HUES48 (cell line): ENCODE measurements around the gene GPR176.

Experiments
- H3K27ac ChIP-seq: one replicate; pipeline ENCODE4 v1.7.0; 2013; ENCODE audit warnings: low read depth, low read length, inconsistent platforms
- H3K27me3 ChIP-seq: 2 replicates; pipeline ENCODE4 v1.6.1; 2013; ENCODE audit warnings: mild to moderate bottlenecking, low read length; ENCODE audit not compliant: control insufficient read depth, insufficient read depth
- H3K36me3 ChIP-seq: 2 replicates; pipeline ENCODE4 v1.6.1; 2013; ENCODE audit warnings: low read length; ENCODE audit not compliant: control insufficient read depth, insufficient read depth
- H3K4me1 ChIP-seq: 2 replicates; pipeline ENCODE4 v1.6.1; 2013; ENCODE audit warnings: mild to moderate bottlenecking, low read length; ENCODE audit not compliant: control insufficient read depth, insufficient read depth
- H3K4me3 ChIP-seq: 2 replicates; pipeline ENCODE4 v1.5.1; 2013; ENCODE audit warnings: mild to moderate bottlenecking, low read depth, low read length
- H3K9ac ChIP-seq: 2 replicates; pipeline ENCODE4 v1.6.1; 2013; ENCODE audit warnings: mild to moderate bottlenecking, low read depth, low read length, moderate library complexity
- H3K9me3 ChIP-seq: 2 replicates; pipeline ENCODE4 v1.6.1; 2013; ENCODE audit warnings: low read length; ENCODE audit not compliant: control insufficient read depth, insufficient read depth

Gene GPR176

GRCh38 chr15:39785841-39786240 lies 134.2 kb downstream of the GPR176 start:
- no peaks in the 10 kb centered on the region for H3K27me3 ChIP-seq
- no peaks in the 10 kb centered on the region for H3K9me3 ChIP-seq
- H3K27ac ChIP-seq = peak overlapping the region; percentile 63
- no peak overlapping the region for H3K9ac ChIP-seq
- no peaks in the 10 kb centered on the region for H3K36me3 ChIP-seq
- no peak overlapping the region for H3K4me3 ChIP-seq
- peaks cover 58% of the 10 kb centered on the region for H3K4me1 ChIP-seq

DNA sequence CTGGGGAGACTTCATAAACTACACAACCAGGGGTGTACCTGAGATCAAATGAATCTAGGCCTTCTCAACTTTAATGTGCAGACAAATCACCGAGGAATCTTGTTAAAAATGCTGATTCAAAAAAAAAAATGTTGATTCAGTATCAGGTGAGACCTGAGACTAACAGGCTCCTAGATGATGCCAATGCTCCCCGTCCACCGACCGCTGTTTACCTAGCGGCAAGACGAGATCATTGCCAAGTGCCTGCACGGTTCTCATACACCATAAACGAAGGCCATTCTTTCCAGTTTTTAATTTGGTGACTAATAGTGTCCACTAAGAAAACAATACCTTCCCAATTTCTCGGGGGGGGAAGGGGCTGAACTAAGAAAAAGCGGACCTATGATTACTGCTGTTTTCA lies 134.9 kb downstream of the GPR176 start:
- peaks cover 58% of the 10 kb centered on the region for H3K4me1 ChIP-seq
- no peak overlapping the region for H3K9ac ChIP-seq
- H3K9me3 ChIP-seq = no peaks in the 10 kb centered on the region
- H3K27ac ChIP-seq = peak overlapping the region; percentile 63
- H3K27me3 ChIP-seq = no peaks in the 10 kb centered on the region
- H3K4me3 ChIP-seq = peak overlapping the region; percentile 8; the same call in 1 of the 2 replicates
- no peaks in the 10 kb centered on the region for H3K36me3 ChIP-seq

DNA sequence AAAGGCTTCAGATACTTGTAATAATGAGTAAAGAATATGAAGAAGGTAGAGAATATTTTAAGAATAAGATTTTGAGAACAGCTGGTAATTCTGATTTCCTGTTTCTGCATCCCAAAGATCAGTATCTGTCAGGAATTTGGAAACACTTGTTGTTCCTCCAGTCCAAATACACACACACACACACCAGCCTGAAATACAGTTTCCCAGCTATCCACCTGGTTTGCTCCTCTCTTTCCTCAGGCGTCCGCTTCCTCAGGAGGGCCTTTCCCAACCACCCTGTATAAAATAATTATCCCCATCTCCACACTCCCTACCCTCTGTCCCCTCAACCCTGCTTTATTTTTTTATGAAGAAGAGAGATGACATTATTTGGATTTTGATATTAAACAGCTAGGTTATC lies 135.4 kb downstream of the GPR176 start:
- H3K4me3 ChIP-seq = peak overlapping the region; percentile 90; the same call in 1 of the 2 replicates
- peaks cover 58% of the 10 kb centered on the region for H3K4me1 ChIP-seq
- no peaks in the 10 kb centered on the region for H3K9me3 ChIP-seq
- H3K27ac ChIP-seq = no peak overlapping the region
- H3K36me3 ChIP-seq = no peaks in the 10 kb centered on the region
- no peaks in the 10 kb centered on the region for H3K27me3 ChIP-seq
- H3K9ac ChIP-seq = no peak overlapping the region

DNA sequence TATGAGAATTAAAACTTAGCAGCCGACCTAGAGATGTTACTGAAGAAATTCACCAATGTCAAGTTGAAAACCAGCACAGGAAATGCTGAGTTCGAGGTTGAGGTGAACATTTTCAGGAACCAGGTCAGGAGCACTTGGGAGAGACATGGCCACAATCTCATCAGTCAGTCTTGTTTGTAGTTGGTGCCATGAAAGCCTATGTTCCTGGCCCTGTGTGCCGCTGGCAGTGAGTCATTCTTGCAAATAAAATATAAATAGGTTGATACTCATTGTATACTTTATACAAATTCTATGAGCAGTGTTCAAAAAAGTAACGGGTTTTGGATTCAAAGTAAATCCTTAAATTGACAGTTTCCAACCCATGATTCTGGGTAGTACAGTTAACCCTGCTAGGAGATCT lies 135.9 kb downstream of the GPR176 start:
- H3K27me3 ChIP-seq = no peaks in the 10 kb centered on the region
- H3K9ac ChIP-seq = no peak overlapping the region; the same call in 1 of the 2 replicates
- no peak overlapping the region for H3K27ac ChIP-seq
- peaks cover 54% of the 10 kb centered on the region for H3K4me1 ChIP-seq
- H3K9me3 ChIP-seq = no peaks in the 10 kb centered on the region
- H3K36me3 ChIP-seq = no peaks in the 10 kb centered on the region
- peak overlapping the region; percentile 90 for H3K4me3 ChIP-seq

DNA sequence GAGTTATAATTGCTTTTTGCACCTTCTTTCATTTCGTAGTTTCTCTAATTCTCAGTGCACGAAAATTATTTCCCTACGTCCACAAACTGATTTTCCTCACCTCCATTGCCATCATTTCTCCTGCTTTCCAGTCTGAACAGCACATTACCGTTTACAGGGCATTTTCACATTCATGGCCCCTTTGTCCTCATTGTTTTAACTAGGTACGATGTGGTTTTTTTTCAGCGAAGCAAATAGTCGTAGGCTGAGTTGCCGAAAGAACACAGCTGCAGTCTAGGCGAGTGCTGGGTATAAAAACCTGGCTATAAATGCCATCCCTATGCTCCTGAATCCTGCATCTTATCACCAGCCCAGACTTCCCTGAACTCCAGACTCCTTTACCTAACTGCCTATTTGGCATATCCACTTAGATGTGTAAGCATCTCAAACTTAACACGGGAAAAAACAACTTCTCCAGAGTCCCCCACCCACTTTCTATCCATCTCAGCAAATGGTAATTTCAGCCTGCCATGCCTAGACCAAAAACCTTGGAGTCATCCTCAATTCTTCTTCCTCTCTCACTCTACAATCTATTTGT lies 136.7 kb downstream of the GPR176 start:
- Histone ChIP-seq H3K9ac (peak overlapping the region; percentile 82), H3K36me3 (no peaks in the 10 kb centered on the region), H3K27ac (peak overlapping the region; percentile 79), H3K9me3 (no peaks in the 10 kb centered on the region), H3K4me1 (peaks cover 46% of the 10 kb centered on the region), H3K27me3 (no peaks in the 10 kb centered on the region), H3K4me3 (peak overlapping the region; percentile 90)

DNA sequence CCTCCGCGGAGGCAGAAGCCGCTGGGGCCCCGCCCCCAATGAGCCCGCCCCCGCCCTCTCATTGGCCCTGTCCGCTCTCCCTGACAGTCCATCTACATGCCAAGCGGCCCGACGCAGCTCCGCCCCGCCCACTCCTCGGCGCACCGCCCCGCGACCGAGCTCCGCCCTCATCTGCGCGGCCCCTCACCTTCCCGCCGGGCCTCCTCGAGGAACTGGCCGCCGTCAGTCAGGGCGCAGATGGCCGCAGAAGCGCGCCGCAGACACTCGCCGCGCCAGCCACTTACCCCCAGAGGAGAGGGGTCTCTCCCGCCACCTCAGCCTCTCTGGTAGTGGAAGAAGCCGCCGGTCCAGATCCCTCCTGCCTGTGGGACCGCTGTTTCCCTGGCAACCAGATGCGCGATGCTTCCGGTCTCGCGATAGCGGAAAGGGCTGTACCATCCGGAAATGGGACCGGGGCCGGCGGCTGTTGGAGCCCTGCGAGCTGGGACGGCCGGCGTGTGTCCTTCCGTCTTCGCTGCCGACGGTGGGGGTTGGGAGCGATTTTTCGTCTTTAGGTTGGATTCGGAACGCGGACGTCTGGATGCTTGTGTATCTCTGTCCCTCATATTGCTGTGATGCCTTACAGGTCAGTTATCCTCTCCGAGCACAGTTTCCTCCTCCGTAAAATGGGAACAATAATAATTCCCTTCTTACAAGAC lies 137.5 kb downstream of the GPR176 start, which contains the start of gene FSIP1:
Gene FSIP1, minus strand, starts transcription at position 401 of the 698 bp plus-strand sequence. CDS start 6,317 bp downstream, outside the sequence.
- Histone ChIP-seq H3K36me3 (no peaks in the 10 kb centered on the region), H3K9me3 (no peaks in the 10 kb centered on the region), H3K4me1 (peaks cover 41% of the 10 kb centered on the region), H3K27me3 (no peaks in the 10 kb centered on the region), H3K4me3 (peak within 1 kb of the TSS; percentile 90), H3K9ac (peak within 1 kb of the TSS; percentile 82), H3K27ac (peak within 1 kb of the TSS; percentile 79)

- Histone ChIP-seq H3K4me3 (peak overlapping the region; percentile 90), H3K27ac (peak overlapping the region; percentile 2), H3K36me3 (no peaks in the 10 kb centered on the region), H3K9me3 (no peaks in the 10 kb centered on the region), H3K4me1 (peaks cover 39% of the 10 kb centered on the region), H3K27me3 (no peaks in the 10 kb centered on the region), H3K9ac (no peak overlapping the region)
Measured at GRCh38 chr15:39781967-39782302, 138.1 kb downstream of the GPR176 start.

DNA sequence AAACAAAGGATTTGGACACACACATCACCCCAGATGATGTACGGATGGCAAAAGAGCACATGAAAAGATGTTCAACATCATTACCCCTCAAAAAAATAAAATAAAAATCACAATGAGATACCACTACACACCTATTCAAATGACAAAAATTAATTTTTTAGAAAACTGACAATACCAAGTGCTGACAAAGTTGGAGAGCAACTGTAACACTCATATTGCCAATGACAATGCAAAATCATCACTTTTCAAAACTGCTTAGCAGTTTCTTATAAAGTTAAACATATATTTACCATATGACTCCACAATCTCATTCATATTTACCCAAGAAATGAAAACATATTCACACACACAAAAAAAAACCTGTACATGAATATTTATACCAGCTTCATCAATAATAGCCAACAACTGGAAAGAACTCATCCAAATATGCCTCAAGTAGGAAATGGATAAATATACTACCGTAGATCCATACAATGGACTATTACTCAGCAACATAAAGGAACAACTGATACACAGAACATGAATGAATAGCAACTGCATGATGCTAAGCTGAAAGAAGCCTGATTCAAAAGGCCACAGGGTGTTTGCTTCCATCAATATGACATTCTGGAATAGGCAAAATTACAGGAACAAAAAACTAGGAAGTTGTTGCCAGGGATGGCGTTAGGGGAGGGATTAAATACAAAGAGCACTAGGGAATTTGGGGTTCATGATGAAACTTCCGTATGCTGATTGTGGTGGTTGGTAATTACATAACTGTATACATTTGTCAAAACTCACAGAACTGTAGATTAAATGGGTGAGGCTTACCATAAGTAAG lies 138.7 kb downstream of the GPR176 start:
- Histone ChIP-seq H3K27ac (no peak overlapping the region), H3K4me3 (peak overlapping the region; percentile 90), H3K36me3 (no peaks in the 10 kb centered on the region), H3K27me3 (no peaks in the 10 kb centered on the region), H3K9me3 (no peaks in the 10 kb centered on the region), H3K4me1 (peaks cover 34% of the 10 kb centered on the region), H3K9ac (no peak overlapping the region)

DNA sequence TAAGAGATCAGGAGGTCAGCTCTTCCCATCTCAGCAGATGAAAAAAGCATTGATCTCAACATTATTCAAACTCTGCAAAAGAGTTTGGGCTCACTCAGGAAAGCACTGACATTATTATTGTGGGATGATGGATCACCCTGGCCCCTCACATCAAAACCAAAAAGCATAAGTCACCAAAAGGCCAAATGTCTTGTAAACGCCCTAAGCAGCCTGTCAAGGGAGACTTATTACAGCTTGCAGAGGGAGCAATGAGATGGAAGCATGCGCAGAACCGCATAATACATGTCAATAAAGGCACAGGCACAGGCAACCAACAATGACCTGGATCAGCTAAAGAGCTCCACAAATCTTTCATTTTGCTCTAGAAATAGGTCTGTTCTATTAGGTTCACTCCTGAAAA lies 142.0 kb downstream of the GPR176 start:
- no peak overlapping the region for H3K27ac ChIP-seq
- H3K36me3 ChIP-seq = no peaks in the 10 kb centered on the region
- H3K4me1 ChIP-seq = peaks cover 7% of the 10 kb centered on the region
- H3K9ac ChIP-seq = no peak overlapping the region
- H3K9me3 ChIP-seq = no peaks in the 10 kb centered on the region
- no peak overlapping the region for H3K4me3 ChIP-seq
- H3K27me3 ChIP-seq = no peaks in the 10 kb centered on the region

DNA sequence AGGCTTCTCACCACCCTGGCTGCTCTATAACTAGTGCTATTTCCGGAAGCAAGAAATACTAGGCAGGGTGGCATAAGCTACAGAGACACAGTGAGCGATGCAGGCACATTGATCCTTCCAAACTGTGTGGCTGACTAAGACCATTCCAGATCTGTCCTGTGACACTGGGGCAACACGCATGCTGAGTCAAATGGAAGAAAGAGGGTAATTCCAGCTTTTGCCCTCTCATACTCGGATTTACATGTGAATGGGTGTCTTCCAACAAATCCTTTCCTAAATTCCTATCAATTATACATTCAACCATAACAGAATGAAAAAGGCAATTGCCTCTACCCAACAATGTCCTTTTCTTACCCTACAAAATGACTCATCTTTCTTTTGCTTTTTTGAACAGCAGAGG lies 142.6 kb downstream of the GPR176 start:
- Histone ChIP-seq H3K4me1 (peaks cover 7% of the 10 kb centered on the region), H3K27ac (no peak overlapping the region), H3K27me3 (no peaks in the 10 kb centered on the region), H3K9me3 (no peaks in the 10 kb centered on the region), H3K36me3 (no peaks in the 10 kb centered on the region), H3K9ac (no peak overlapping the region), H3K4me3 (no peak overlapping the region)

DNA sequence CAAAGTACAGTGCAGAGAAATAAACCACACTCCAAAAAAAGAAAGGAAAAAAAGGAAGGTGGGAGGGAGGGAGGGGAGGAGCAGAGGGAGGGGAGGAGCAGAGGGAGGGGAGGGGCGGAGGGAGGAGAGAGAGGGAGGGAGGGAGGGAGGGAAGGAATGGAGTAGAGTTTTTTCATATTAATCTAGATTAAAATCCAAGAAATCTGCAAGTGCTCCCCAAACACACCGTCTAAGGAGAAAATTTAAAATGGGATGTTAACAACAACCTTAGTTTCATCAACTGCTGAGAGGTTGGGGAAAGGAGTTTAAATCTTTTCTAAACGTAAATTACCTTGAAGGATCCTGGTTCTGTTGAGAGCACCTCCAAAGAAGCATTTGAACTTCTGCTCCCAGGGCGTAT lies 144.0 kb downstream of the GPR176 start:
- no peak overlapping the region for H3K4me3 ChIP-seq
- H3K9me3 ChIP-seq = no peaks in the 10 kb centered on the region
- no peak overlapping the region for H3K27ac ChIP-seq
- no peaks in the 10 kb centered on the region for H3K36me3 ChIP-seq
- H3K4me1 ChIP-seq = peaks cover 7% of the 10 kb centered on the region
- no peaks in the 10 kb centered on the region for H3K27me3 ChIP-seq
- H3K9ac ChIP-seq = no peak overlapping the region
